Gastrocnemius medialis (tissue), 4 donors: ENCODE results near the gene HYLS1.

Experiments used
- POLR2A ChIP-seq, 2 donors: fragments of 450-650 bp; IDR thresholded peaks; one replicate each; pipeline ENCODE4 v1.6.1; 2017; ENCODE audit warnings: antibody characterized with exemption in 2 of 2, mild to moderate bottlenecking in 2 of 2, moderate library complexity in 2 of 2
- TF ChIP-seq, protein P1 (sequence below), 5 experiments: fragments of 450-650 bp in 3 of 5; fragments of 200-600 bp in 2 of 5; sonication (generic) in 2 of 5; IDR thresholded peaks in 4 of 5; conservative IDR thresholded peaks in 1 of 5; 1 replicate in 4 of 5; 2 replicates in 1 of 5; pipeline ENCODE4 v1.5.1; 2016 to 2019; ENCODE audit warnings: antibody characterized with exemption in 5 of 5, mild to moderate bottlenecking in 3 of 5, moderate library complexity in 3 of 5

- no peak for TF ChIP-seq POLR2A (IDR thresholded peaks at IDR 0.05)
- TF ChIP-seq, protein P1, sequence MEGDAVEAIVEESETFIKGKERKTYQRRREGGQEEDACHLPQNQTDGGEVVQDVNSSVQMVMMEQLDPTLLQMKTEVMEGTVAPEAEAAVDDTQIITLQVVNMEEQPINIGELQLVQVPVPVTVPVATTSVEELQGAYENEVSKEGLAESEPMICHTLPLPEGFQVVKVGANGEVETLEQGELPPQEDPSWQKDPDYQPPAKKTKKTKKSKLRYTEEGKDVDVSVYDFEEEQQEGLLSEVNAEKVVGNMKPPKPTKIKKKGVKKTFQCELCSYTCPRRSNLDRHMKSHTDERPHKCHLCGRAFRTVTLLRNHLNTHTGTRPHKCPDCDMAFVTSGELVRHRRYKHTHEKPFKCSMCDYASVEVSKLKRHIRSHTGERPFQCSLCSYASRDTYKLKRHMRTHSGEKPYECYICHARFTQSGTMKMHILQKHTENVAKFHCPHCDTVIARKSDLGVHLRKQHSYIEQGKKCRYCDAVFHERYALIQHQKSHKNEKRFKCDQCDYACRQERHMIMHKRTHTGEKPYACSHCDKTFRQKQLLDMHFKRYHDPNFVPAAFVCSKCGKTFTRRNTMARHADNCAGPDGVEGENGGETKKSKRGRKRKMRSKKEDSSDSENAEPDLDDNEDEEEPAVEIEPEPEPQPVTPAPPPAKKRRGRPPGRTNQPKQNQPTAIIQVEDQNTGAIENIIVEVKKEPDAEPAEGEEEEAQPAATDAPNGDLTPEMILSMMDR (IDR thresholded peaks at IDR 0.05 in 4 of 5, conservative IDR thresholded peaks at IDR 0.05 in 1 of 5), result no peak
Observed at GRCh38 chr11:125842321-125842948, 45.0 kb upstream of the HYLS1 start.
